HFFc6 (cell line): ENCODE data around the gene UNC80. TPM values are rescaled to one million over a fixed set of nuclear protein-coding genes. Genes with fewer than 3 reads are reported as not detected.

Experiments used
- DNase-seq: peaks from one replicate; pipeline ENCODE4 v3.0.0-alpha.2; 2018
- H3K27ac Mint-ChIP-seq: 2 replicates; pipeline ENCODE4 v1.8.0; 2020; ENCODE audit warnings: mild to moderate bottlenecking, mixed read lengths
- H3K27me3 Mint-ChIP-seq: 2 replicates; pipeline ENCODE4 v1.8.0; 2021; ENCODE audit warnings: mild to moderate bottlenecking, moderate library complexity, mixed read lengths; ENCODE audit not compliant: insufficient read depth
- H3K36me3 Mint-ChIP-seq: 2 replicates; pipeline ENCODE4 v1.8.0; 2021; ENCODE audit warnings: low read depth, mixed read lengths
- H3K4me1 Mint-ChIP-seq: 2 replicates; pipeline ENCODE4 v1.8.0; 2020; ENCODE audit warnings: low read depth, mixed read lengths
- H3K4me3 Mint-ChIP-seq: 2 replicates; pipeline ENCODE4 v1.8.0; 2020; ENCODE audit warnings: mild to moderate bottlenecking, moderate library complexity, mixed read lengths
- H3K9me3 Mint-ChIP-seq: 2 replicates; pipeline ENCODE4 v1.8.0; 2020; ENCODE audit warnings: mild to moderate bottlenecking, mixed read lengths
- total RNA-seq, 6 experiments: library from RNA; stranded (reverse); fragmentation: NEBNext Ultra II Directional; extraction: Animal tissue kit (Norgen Biotek cat#: 25700); gene quantifications; 2 replicates in 1 of 6; 3 replicates in 5 of 6; pipeline ENCODE4 v1.2.3, GENCODE V29; 2021
- TF ChIP-seq, protein P1 (sequence below): fragments of 200-600 bp; sonication (generic); IDR thresholded peaks from 2 replicates; pipeline ENCODE4 v1.5.0; 2021; ENCODE audit warnings: antibody characterized with exemption, mild to moderate bottlenecking

UNC80 gene
- total RNA-seq, 6 experiments from 2014 or later, result not detected

DNA sequence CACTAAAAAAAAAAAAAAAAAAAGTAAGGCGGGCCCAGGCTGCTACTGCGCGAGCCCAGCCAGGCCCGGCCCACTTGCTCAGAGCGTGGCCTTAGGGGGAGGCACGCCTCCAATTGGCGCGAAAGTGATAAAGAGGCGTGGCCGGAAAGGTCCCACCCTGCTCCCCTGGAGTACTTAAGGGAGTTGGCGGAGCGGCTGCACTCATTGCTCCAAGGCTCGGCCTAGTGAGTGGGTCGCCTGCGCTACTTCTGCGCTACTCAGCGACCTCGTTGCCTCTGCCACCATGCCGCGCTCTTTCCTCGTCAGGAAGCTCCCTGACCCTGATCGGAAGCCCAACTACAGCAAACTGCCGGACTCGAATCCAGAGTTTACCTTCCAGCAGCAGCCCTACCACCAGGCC, 36.9 kb downstream of the UNC80 start:
- TF ChIP-seq, protein P1, sequence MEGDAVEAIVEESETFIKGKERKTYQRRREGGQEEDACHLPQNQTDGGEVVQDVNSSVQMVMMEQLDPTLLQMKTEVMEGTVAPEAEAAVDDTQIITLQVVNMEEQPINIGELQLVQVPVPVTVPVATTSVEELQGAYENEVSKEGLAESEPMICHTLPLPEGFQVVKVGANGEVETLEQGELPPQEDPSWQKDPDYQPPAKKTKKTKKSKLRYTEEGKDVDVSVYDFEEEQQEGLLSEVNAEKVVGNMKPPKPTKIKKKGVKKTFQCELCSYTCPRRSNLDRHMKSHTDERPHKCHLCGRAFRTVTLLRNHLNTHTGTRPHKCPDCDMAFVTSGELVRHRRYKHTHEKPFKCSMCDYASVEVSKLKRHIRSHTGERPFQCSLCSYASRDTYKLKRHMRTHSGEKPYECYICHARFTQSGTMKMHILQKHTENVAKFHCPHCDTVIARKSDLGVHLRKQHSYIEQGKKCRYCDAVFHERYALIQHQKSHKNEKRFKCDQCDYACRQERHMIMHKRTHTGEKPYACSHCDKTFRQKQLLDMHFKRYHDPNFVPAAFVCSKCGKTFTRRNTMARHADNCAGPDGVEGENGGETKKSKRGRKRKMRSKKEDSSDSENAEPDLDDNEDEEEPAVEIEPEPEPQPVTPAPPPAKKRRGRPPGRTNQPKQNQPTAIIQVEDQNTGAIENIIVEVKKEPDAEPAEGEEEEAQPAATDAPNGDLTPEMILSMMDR, result no peak
- no peak for DNase-seq
- Mint-ChIP-seq H3K36me3 (no peaks in the 10 kb centered on the region; the same call in 1 of the 2 replicates), H3K27ac (no peak overlapping the region), H3K4me1 (no peaks in the 10 kb centered on the region), H3K27me3 (peaks cover 2% of the 10 kb centered on the region; the same call in 1 of the 2 replicates), H3K4me3 (no peak overlapping the region), H3K9me3 (peaks cover 37% of the 10 kb centered on the region)

DNA sequence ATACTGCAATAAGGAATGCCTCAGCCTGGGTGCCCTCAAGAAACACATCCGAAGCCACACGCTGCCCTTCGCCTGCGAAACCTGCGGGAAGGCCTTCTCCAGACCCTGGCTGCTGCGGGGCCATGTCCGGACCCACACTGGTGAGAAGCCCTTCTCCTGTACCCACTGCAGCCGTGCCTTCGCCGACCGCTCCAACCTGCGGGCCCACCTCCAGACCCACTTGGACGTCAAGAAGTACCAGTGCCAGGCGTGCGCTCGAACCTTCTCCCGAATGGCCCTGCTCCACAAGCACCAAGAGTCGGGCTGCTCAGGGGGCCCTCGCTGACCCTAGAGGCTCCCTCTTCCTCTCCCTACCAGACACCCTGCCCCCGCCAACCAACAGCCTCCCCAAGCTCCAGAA, 37.6 kb downstream of the UNC80 start:
- H3K4me1 Mint-ChIP-seq, result no peaks in the 10 kb centered on the region
- peaks cover 2% of the 10 kb centered on the region; the same call in 1 of the 2 replicates for H3K27me3 Mint-ChIP-seq
- DNase-seq, result no peak
- H3K9me3 Mint-ChIP-seq, result peaks cover 37% of the 10 kb centered on the region
- H3K36me3 Mint-ChIP-seq, result no peaks in the 10 kb centered on the region; the same call in 1 of the 2 replicates
- no peak overlapping the region for H3K4me3 Mint-ChIP-seq
- no peak overlapping the region for H3K27ac Mint-ChIP-seq
- TF ChIP-seq, protein P1, result no peak

DNA sequence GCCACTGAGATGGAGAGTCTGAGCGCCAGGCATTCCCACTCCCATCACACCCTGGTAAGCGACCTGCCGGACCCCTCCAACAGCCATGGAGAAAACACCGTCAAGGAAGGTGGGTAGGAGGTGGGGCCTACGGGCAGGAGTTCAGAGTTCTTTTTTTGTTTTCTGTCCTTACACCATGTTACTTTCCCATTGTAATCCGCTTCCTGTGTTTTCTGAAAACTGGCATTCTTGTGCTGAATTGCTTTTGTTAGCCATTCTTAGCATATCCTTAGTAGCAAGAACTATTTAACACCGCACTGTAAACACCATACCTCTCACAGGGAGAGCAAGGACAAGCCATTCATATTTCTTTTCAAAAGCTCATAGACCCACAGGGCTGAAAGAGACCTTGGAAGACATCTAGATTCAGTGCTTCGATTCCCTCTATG, 46.2 kb downstream of the UNC80 start:
- no peak overlapping the region for H3K4me3 Mint-ChIP-seq
- no peaks in the 10 kb centered on the region for H3K27me3 Mint-ChIP-seq
- H3K4me1 Mint-ChIP-seq, result no peaks in the 10 kb centered on the region
- no peaks in the 10 kb centered on the region for H3K36me3 Mint-ChIP-seq
- TF ChIP-seq, protein P1, result no peak
- no peak for DNase-seq
- H3K9me3 Mint-ChIP-seq, result peaks cover 12% of the 10 kb centered on the region
- H3K27ac Mint-ChIP-seq, result no peak overlapping the region

DNA sequence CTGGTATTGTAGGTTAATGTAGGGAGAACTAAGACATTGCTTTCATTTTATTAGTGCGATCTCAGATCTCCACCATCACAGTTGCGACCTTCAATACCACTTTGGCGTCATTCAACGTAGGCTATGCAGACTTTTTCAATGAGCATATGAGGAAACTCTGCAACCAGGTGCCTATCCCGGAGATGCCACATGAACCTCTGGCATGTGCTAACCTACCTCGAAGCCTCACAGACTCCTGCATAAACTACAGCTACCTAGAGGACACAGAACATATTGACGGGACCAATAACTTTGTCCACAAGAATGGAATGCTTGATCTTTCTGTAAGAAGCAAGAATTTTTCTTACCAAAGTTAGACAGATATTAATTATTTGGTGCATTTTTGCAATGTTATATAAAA, 47.3 kb downstream of the UNC80 start:
- Mint-ChIP-seq H3K4me3 (no peak overlapping the region), H3K36me3 (no peaks in the 10 kb centered on the region), H3K27me3 (no peaks in the 10 kb centered on the region), H3K9me3 (peaks cover 12% of the 10 kb centered on the region), H3K4me1 (no peaks in the 10 kb centered on the region), H3K27ac (no peak overlapping the region)
- TF ChIP-seq, protein P1, result no peak
- no peak for DNase-seq

DNA sequence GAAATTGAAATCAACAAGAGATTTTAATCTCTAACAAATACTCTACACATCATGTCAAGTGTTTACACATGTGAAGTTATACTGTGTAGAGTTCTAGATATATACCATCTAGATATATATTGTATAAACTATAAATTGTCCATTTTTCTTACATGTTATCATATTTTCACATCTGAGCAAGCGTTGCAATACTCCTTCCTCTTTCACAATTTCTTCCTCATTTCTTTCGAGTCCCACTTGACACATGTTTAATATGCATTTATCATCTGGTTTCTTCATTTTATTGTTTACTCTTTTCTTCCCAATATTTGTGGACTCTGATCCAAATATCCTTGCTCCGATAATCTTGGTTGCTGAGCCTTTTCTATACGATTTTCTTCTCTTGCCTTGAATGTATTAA, 50.2 kb downstream of the UNC80 start:
- Mint-ChIP-seq H3K27ac (no peak overlapping the region), H3K4me3 (no peak overlapping the region), H3K27me3 (no peaks in the 10 kb centered on the region), H3K4me1 (no peaks in the 10 kb centered on the region), H3K9me3 (peaks cover 10% of the 10 kb centered on the region), H3K36me3 (no peaks in the 10 kb centered on the region)
- no peak for DNase-seq
- TF ChIP-seq, protein P1, result no peak

DNA sequence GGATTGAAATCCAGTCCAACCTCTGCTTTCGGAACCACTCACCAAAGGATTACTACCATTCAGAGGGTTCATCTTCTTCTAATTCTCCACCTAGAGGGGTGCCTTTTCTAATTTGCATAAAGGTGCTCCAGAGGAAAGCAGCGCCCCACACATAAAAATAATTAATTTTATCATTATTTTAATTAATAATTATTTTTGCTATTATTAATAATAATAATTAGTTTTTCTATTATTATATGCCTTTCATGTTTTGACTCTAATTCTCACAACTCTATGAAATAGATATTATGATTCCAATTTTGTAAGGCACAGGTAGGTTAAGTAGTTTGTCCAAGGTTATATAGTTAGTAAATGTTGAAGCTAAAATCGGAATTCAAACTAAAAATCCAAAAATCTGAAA, 51.9 kb downstream of the UNC80 start:
- Mint-ChIP-seq H3K9me3 (peaks cover 1% of the 10 kb centered on the region), H3K27ac (no peak overlapping the region), H3K4me3 (no peak overlapping the region), H3K36me3 (no peaks in the 10 kb centered on the region), H3K4me1 (no peaks in the 10 kb centered on the region), H3K27me3 (no peaks in the 10 kb centered on the region)
- no peak for DNase-seq
- TF ChIP-seq, protein P1, result no peak
